GM04504 (cell line): ENCODE data around the gene NEU1.
"Not testable (repeated sequence)": the region's sequence is repeated elsewhere in the genome, so short reads cannot be mapped to it uniquely, and the experiment has no call there.

Experiments used
- DNase-seq: peaks from one replicate; pipeline ENCODE4 v3.0.0-alpha.2; 2012; ENCODE audit warnings: low read depth

NEU1 gene

GRCh38 chr6:31862344-31863235 is at the start of gene NEU1:
NEU1 (minus strand) TSS chr6:31862821; CDS start chr6:31862776, 45 bp downstream.
- DNase-seq: peak; percentile 100

- DNase-seq: no peak
These were observed 49.4 kb upstream of the NEU1 start for GRCh38 chr6:31911826-31912585.

GRCh38 chr6:31909298-31909697 is 46.7 kb upstream of the NEU1 start:
- not testable (repeated sequence) for DNase-seq

DNA sequence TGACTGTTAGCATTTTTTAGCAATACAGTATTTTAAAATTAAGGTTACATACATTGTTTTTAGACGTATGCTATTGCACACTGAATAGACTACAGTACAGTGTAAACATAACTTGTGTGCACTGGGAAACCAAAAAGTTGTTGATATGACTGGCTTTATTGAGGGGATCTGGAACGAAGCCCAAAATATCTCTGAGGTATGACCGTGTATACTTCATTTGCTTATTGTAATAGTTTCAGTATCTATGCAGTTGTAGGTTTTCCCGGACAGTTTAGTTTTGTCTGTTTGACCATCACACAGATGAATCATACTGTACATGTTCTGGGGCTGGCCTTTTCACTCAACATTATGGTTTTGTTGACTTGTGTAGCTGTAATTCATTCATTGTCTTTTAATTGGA is 46.2 kb upstream of the NEU1 start:
- DNase-seq: no peak

DNA sequence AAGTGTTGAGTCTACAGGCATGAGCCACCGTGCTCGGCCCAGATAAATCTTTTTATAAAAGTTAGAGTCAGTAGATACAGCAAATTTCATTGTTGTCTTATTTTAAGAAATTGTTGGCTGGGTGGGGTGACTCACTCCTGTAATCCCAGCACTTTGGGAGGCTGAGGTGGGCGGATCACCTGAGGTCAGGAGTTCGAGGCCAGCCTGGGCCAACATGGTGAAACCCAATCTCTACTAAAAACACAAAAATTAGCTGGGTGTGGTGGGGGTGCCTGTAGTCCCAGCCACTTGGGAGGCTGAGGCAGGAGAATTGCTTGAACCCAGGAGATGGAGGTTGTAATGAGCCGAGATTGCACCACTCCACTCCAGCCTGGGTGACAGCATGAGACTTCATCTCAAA is 45.6 kb upstream of the NEU1 start:
- DNase-seq: not testable (repeated sequence)

- DNase-seq: peak; percentile 42
These were observed 44.7 kb upstream of the NEU1 start for GRCh38 chr6:31907158-31907813.

GRCh38 chr6:31906727-31907126 is 44.1 kb upstream of the NEU1 start:
- not testable (repeated sequence) for DNase-seq

GRCh38 chr6:31906122-31906521 is 43.5 kb upstream of the NEU1 start:
- no peak for DNase-seq

GRCh38 chr6:31905041-31905440 is 42.4 kb upstream of the NEU1 start:
- DNase-seq: no peak

DNA sequence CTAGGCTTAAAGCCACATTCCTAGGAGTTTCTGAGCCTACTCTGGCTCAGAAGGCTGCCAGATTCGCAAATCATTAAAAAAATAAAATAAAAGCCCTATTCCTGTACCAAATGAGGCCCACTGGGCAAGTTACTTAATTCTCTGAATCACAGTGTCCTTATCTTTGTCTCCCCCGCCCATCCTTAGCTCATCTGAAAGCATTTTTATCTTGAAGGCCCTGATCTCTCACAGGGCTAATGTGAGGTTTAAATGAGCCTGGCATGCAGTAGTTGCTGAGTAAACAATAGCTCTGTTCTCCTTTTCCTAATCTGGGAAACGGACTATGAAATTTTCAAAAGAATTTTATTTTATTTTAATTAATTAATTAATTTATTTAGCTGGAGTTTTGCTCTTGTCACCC is 41.3 kb upstream of the NEU1 start:
- no peak for DNase-seq

DNA sequence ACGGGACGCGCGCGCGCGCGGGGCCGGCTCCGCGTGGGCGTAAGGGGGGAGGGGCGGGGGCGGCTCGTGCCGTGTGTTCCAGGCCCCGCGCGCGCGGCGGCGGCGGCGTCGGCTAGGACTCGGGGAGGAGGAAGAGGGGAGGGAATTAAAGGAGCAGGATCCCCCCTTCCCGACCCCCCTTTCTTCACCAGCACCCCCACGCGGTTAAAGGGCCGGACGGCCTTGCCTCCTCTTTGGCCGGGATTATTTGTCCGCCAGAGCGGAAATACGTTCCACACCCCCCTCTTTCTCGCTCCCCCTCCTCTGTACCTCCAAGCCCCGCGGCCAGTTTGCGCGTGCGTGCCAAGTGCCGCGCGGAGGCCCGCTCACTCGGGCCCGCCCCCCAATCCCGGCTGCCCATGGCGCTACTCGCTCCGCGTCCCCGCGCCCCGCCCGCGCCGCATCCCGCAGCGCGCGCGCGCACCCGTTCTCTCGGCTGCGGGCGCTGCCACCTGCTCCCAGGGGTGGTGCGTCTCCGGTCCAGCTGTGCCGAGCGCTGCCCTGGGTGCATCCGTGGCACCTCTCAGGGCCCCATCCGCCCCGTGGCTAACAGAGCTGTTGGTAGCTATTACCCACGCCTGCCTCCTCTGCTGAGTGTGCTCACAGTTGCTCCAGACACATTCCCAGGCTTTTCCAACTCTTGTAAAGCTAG is 39.5 kb upstream of the NEU1 start, which contains the start of gene ZBTB12:
Gene ZBTB12, minus strand, starts transcription at position 134 of the 691 bp plus-strand sequence. CDS start 781 bp downstream, outside the sequence.
- DNase-seq: peak; percentile 88

DNA sequence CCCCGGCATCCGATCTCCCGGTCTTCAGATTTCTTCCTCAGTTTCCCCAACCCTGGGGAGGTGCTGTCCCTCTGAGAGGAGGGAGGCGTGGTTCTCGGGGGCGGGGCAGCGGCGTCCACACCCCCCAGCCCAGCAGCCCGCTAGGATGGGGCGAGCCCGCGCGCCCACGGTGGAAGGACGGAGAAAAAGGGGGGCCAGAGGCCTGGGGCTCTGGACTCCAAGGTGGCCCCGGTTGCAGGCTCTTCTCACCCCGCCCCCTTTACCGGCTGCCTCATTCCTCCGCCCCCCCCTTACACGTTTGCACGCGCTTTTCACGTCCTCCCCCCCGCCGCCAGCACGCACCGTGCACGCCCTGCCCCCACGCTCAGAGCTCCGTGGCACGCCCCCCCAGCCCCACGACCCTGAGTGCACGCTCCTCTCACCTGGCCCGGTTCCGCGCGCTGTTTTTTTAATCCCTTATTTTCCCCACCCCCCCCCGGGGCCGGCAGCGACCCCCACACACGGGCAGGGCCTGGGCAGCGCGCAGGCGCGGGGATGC is 38.9 kb upstream of the NEU1 start:
- DNase-seq: no peak

DNA sequence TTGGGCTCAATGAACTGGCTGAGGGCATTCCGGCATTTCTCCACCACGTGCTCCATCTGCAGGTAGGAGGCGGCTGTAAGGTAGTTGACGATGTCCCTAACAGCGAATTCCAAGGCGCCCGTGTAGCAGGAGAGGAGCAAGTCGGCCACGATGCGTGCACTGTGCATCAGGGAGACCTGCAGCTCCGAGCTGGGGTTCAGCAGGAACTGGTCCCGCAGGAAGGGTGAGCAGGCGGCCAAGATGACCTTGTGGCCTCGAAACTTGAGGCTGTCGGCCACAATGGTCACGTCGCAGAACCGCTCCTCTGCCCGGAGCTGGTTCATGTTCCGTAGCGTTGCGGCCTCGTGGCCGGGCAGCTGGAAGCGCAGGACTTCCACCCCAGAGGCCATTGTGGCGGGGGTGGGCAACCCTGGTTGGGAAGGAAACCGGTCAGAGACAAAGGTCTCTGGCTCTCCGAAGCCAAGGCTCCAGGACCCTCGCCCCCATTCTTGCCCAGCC is 38.3 kb upstream of the NEU1 start:
- no peak for DNase-seq

DNA sequence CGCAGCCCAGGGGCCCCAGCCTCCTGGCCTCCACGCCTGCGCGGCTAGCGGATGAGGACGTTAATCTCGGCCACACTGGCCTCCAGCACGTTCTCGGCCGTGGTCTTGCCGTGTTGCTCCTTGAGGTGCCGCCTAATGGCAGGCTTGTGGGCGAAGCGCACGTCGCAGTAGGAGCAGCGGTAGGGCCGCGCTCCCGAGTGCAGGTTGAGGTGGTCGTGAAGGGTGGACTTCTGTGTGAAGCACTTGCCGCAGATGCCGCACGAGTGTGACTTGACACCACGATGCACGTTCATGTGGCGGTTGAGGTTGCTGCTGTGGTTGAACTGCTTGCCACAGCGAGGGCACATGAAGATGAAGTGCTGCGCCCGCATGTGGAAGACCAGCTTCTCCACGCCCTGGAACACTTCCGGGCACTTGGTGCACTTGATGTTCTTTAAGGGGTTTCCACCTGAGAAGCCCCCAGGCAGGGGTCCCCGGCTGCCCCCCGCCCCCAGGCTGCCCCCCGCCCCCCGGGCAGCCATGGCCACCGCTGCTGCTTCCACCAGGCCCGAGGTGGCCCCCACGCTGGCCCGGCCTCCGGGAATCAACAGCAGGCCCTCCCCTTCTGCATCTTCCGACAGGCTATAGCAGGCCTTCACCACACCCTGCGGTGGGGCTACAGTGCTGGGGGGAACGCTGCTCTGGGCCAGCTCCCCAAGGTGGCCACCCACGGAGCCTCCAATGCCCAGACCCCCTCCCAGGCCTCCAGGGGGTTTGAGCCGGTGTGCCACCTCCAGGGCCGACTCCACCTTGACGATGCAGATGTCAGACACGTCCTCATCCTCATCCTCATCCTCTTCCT is 37.5 kb upstream of the NEU1 start:
- DNase-seq: no peak

DNA sequence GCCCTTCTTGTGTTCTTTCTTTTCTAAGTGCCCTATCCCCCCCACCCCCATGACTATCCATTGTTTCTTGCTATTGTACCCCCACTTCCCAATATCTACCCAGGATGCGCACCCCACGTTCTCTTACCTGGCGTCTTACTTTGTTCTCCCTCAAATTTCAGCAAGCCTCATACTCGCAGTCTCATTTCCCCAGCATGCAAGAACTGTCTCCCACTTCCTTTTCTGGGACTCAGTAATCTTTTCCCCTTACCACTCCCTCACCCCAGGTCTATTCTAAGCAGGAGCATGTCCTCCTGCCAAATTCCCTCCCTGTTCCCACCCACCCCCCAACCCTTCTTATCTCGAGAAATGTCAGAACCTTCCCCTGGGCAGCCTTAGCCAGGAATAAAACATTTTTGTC is 36.6 kb upstream of the NEU1 start:
- no peak for DNase-seq

GRCh38 chr6:31898383-31899011 is 35.9 kb upstream of the NEU1 start:
- DNase-seq: no peak

- DNase-seq: peak; percentile 61
These were observed 35.2 kb upstream of the NEU1 start, which contains the start of gene EHMT2 for GRCh38 chr6:31897612-31898382. EHMT2 (minus strand) TSS chr6:31897698; CDS start chr6:31897677, 21 bp downstream.

- DNase-seq: no peak
These were observed 34.4 kb upstream of the NEU1 start for GRCh38 chr6:31896856-31897611.
